ENCODE measurements around the gene ERICH2.
A peak's percentile ranks its signal among the peaks of the same experiment; 100 is the strongest.

Gene ERICH2

GRCh38 chr2:170762760-170763159 lies 7.4 kb upstream of the ERICH2 start:
- 88% methylated on average over 7 of the region's 7 CpGs for WGBS (ENCODE audit: insufficient coverage)
- CTCF ChIA-PET, result interaction anchor here (1.0 to 1.2 kb wide), 2 partner anchors 50 to 439 kb away, joined by 3 to 5 read pairs; no protein-coding TSS in a partner anchor
- Histone ChIP-seq H3K4me3 (ENCODE audit: control insufficient read depth in 1 of 7, extremely low read depth in 1 of 7, insufficient read depth in 4 of 7, low read depth in 2 of 7, low read length in 6 of 7) (no peak overlapping the region), H3K9me3 (ENCODE audit: control extremely low read depth in 1 of 5, control insufficient read depth in 4 of 5, insufficient read depth in 2 of 5, low read depth in 1 of 5, low read length in 4 of 5) (no peaks in the 10 kb centered on the region), H3K27ac (ENCODE audit: insufficient read depth in 1 of 2, low read depth in 1 of 2, low read length in 2 of 2, poor library complexity in 1 of 2, severe bottlenecking in 2 of 2) (no peak overlapping the region), H3K4me1 (ENCODE audit: control extremely low read depth in 1 of 4, control insufficient read depth in 4 of 4, insufficient read depth in 4 of 4, low read length in 3 of 4) (no peaks in the 10 kb centered on the region), H3K27me3 (replicated peaks in 2 of 5; ENCODE audit: control insufficient read depth in 4 of 5, insufficient read depth in 5 of 5, low read length in 4 of 5) (peaks cover 0 to 4% (median 0%) of the 10 kb centered on the region in 5 experiments), H3K36me3 (ENCODE audit: control insufficient read depth in 4 of 4, insufficient read depth in 4 of 4, low read length in 3 of 4) (no peaks in the 10 kb centered on the region)
- POLR2A ChIA-PET, result no interaction called here
- DNase-seq, result no peak

- Histone ChIP-seq H3K27ac (ENCODE audit: insufficient read depth in 1 of 2, low read depth in 1 of 2, low read length in 2 of 2, poor library complexity in 1 of 2, severe bottlenecking in 2 of 2) (no peak overlapping the region), H3K9me3 (ENCODE audit: control extremely low read depth in 1 of 5, control insufficient read depth in 4 of 5, insufficient read depth in 2 of 5, low read depth in 1 of 5, low read length in 4 of 5) (no peaks in the 10 kb centered on the region), H3K4me3 (ENCODE audit: control insufficient read depth in 1 of 7, extremely low read depth in 1 of 7, insufficient read depth in 4 of 7, low read depth in 2 of 7, low read length in 6 of 7) (no peak overlapping the region), H3K36me3 (ENCODE audit: control insufficient read depth in 4 of 4, insufficient read depth in 4 of 4, low read length in 3 of 4) (no peaks in the 10 kb centered on the region), H3K4me1 (ENCODE audit: control extremely low read depth in 1 of 4, control insufficient read depth in 4 of 4, insufficient read depth in 4 of 4, low read length in 3 of 4) (no peaks in the 10 kb centered on the region), H3K27me3 (replicated peaks in 2 of 5; ENCODE audit: control insufficient read depth in 4 of 5, insufficient read depth in 5 of 5, low read length in 4 of 5) (peaks cover 0 to 7% (median 0%) of the 10 kb centered on the region in 5 experiments)
- DNase-seq, result no peak
- ChIA-PET POLR2A (no interaction called here), CTCF (interaction anchor here (1.0 to 1.2 kb wide), 2 partner anchors 49 to 440 kb away, joined by 3 to 5 read pairs; no protein-coding TSS in a partner anchor)
- WGBS (ENCODE audit: insufficient coverage), result 100% methylated on average over 4 of the region's 4 CpGs
Observed at GRCh38 chr2:170763232-170763631, 6.9 kb upstream of the ERICH2 start.

GRCh38 chr2:170764880-170765261 lies 5.3 kb upstream of the ERICH2 start:
- CTCF ChIA-PET, result interaction anchor here (1.6 kb wide), 1 partner anchor 51 kb away, joined by 4 read pairs; no protein-coding TSS in a partner anchor
- POLR2A ChIA-PET, result no interaction called here
- 75% methylated on average over 2 of the region's 2 CpGs for WGBS (ENCODE audit: insufficient coverage)
- H3K9me3 ChIP-seq (ENCODE audit: control extremely low read depth in 1 of 5, control insufficient read depth in 4 of 5, insufficient read depth in 2 of 5, low read depth in 1 of 5, low read length in 4 of 5), result no peaks in the 10 kb centered on the region
- no peak overlapping the region for H3K4me3 ChIP-seq (ENCODE audit: control insufficient read depth in 1 of 7, extremely low read depth in 1 of 7, insufficient read depth in 4 of 7, low read depth in 2 of 7, low read length in 6 of 7)
- H3K27me3 ChIP-seq (replicated peaks in 2 of 5; ENCODE audit: control insufficient read depth in 4 of 5, insufficient read depth in 5 of 5, low read length in 4 of 5), result peaks cover 0 to 17% (median 0%) of the 10 kb centered on the region in 5 experiments
- no peaks in the 10 kb centered on the region for H3K36me3 ChIP-seq (ENCODE audit: control insufficient read depth in 4 of 4, insufficient read depth in 4 of 4, low read length in 3 of 4)
- no peak for DNase-seq
- peak overlapping the region in 1 of 2 experiments; percentile 30 for H3K27ac ChIP-seq (ENCODE audit: insufficient read depth in 1 of 2, low read depth in 1 of 2, low read length in 2 of 2, poor library complexity in 1 of 2, severe bottlenecking in 2 of 2)
- H3K4me1 ChIP-seq (ENCODE audit: control extremely low read depth in 1 of 4, control insufficient read depth in 4 of 4, insufficient read depth in 4 of 4, low read length in 3 of 4), result peaks cover 0 to 1% (median 0%) of the 10 kb centered on the region in 4 experiments

- Histone ChIP-seq H3K9me3 (ENCODE audit: control extremely low read depth in 1 of 5, control insufficient read depth in 4 of 5, insufficient read depth in 2 of 5, low read depth in 1 of 5, low read length in 4 of 5) (no peaks in the 10 kb centered on the region), H3K4me3 (ENCODE audit: control insufficient read depth in 1 of 7, extremely low read depth in 1 of 7, insufficient read depth in 4 of 7, low read depth in 2 of 7, low read length in 6 of 7) (no peak overlapping the region), H3K4me1 (ENCODE audit: control extremely low read depth in 1 of 4, control insufficient read depth in 4 of 4, insufficient read depth in 4 of 4, low read length in 3 of 4) (peaks cover 0 to 14% (median 11%) of the 10 kb centered on the region in 4 experiments), H3K36me3 (ENCODE audit: control insufficient read depth in 4 of 4, insufficient read depth in 4 of 4, low read length in 3 of 4) (no peaks in the 10 kb centered on the region), H3K27ac (ENCODE audit: insufficient read depth in 1 of 2, low read depth in 1 of 2, low read length in 2 of 2, poor library complexity in 1 of 2, severe bottlenecking in 2 of 2) (no peak overlapping the region), H3K27me3 (replicated peaks in 2 of 5; ENCODE audit: control insufficient read depth in 4 of 5, insufficient read depth in 5 of 5, low read length in 4 of 5) (peaks cover 0 to 32% (median 4%) of the 10 kb centered on the region in 5 experiments)
- CTCF ChIA-PET, result no interaction called here
- POLR2A ChIA-PET, result interaction anchor here (0.6 kb wide), 1 partner anchor 168 kb away, joined by 3 read pairs; no protein-coding TSS in a partner anchor
- no peak for DNase-seq
- WGBS (ENCODE audit: insufficient coverage), result no CpG with 5 or more reads among the region's 4 CpGs
Observed at GRCh38 chr2:170766693-170767092, 3.5 kb upstream of the ERICH2 start.

GRCh38 chr2:170770606-170771420 lies 635 bp downstream of the ERICH2 start:
- Histone ChIP-seq H3K4me3 (ENCODE audit: control insufficient read depth in 1 of 7, extremely low read depth in 1 of 7, insufficient read depth in 4 of 7, low read depth in 2 of 7, low read length in 6 of 7) (peak overlapping the region; percentile 39 to 89 (median 70)), H3K27ac (ENCODE audit: insufficient read depth in 1 of 2, low read depth in 1 of 2, low read length in 2 of 2, poor library complexity in 1 of 2, severe bottlenecking in 2 of 2) (peak overlapping the region in 1 of 2 experiments; percentile 71), H3K27me3 (replicated peaks in 2 of 5; ENCODE audit: control insufficient read depth in 4 of 5, insufficient read depth in 5 of 5, low read length in 4 of 5) (peaks cover 0 to 62% (median 12%) of the 10 kb centered on the region in 5 experiments), H3K36me3 (ENCODE audit: control insufficient read depth in 4 of 4, insufficient read depth in 4 of 4, low read length in 3 of 4) (no peaks in the 10 kb centered on the region), H3K9me3 (ENCODE audit: control extremely low read depth in 1 of 5, control insufficient read depth in 4 of 5, insufficient read depth in 2 of 5, low read depth in 1 of 5, low read length in 4 of 5) (no peaks in the 10 kb centered on the region), H3K4me1 (ENCODE audit: control extremely low read depth in 1 of 4, control insufficient read depth in 4 of 4, insufficient read depth in 4 of 4, low read length in 3 of 4) (peaks cover 0 to 14% (median 11%) of the 10 kb centered on the region in 4 experiments)
- POLR2A ChIA-PET, result interaction anchor here (1.4 kb wide), 1 partner anchor 8 kb away, joined by 4 read pairs; no protein-coding TSS in a partner anchor
- CTCF ChIA-PET, result interaction anchor here (0.9 to 1.5 kb wide), 2 partner anchors 97 to 368 kb away, joined by 3 to 4 read pairs; no protein-coding TSS in a partner anchor
- DNase-seq, result peak; percentile 46 to 80 (median 78)
- 0% methylated on average over 44 of the region's 82 CpGs for WGBS (ENCODE audit: insufficient coverage)

GRCh38 chr2:170771421-170771937 lies 1.3 kb downstream of the ERICH2 start:
- WGBS (ENCODE audit: insufficient coverage), result 0% methylated on average over 3 of the region's 15 CpGs
- CTCF ChIA-PET, result no interaction called here
- no peak for DNase-seq
- Histone ChIP-seq H3K9me3 (ENCODE audit: control extremely low read depth in 1 of 5, control insufficient read depth in 4 of 5, insufficient read depth in 2 of 5, low read depth in 1 of 5, low read length in 4 of 5) (no peaks in the 10 kb centered on the region), H3K4me1 (ENCODE audit: control extremely low read depth in 1 of 4, control insufficient read depth in 4 of 4, insufficient read depth in 4 of 4, low read length in 3 of 4) (peaks cover 0 to 14% (median 11%) of the 10 kb centered on the region in 4 experiments), H3K36me3 (ENCODE audit: control insufficient read depth in 4 of 4, insufficient read depth in 4 of 4, low read length in 3 of 4) (no peaks in the 10 kb centered on the region), H3K4me3 (ENCODE audit: control insufficient read depth in 1 of 7, extremely low read depth in 1 of 7, insufficient read depth in 4 of 7, low read depth in 2 of 7, low read length in 6 of 7) (peak overlapping the region in 6 of 7 experiments; percentile 40 to 73 (median 60)), H3K27me3 (replicated peaks in 2 of 5; ENCODE audit: control insufficient read depth in 4 of 5, insufficient read depth in 5 of 5, low read length in 4 of 5) (peaks cover 0 to 64% (median 12%) of the 10 kb centered on the region in 5 experiments), H3K27ac (ENCODE audit: insufficient read depth in 1 of 2, low read depth in 1 of 2, low read length in 2 of 2, poor library complexity in 1 of 2, severe bottlenecking in 2 of 2) (no peak overlapping the region)
- POLR2A ChIA-PET, result interaction anchor here (1.4 kb wide), 1 partner anchor 8 kb away, joined by 4 read pairs; no protein-coding TSS in a partner anchor

- peaks cover 0 to 14% (median 11%) of the 10 kb centered on the region in 4 experiments for H3K4me1 ChIP-seq (ENCODE audit: control extremely low read depth in 1 of 4, control insufficient read depth in 4 of 4, insufficient read depth in 4 of 4, low read length in 3 of 4)
- ChIA-PET CTCF (interaction anchor here (0.6 kb wide), 1 partner anchor 101 kb away, joined by 4 read pairs; no protein-coding TSS in a partner anchor), POLR2A (no interaction called here)
- no peaks in the 10 kb centered on the region for H3K9me3 ChIP-seq (ENCODE audit: control extremely low read depth in 1 of 5, control insufficient read depth in 4 of 5, insufficient read depth in 2 of 5, low read depth in 1 of 5, low read length in 4 of 5)
- H3K27ac ChIP-seq (ENCODE audit: insufficient read depth in 1 of 2, low read depth in 1 of 2, low read length in 2 of 2, poor library complexity in 1 of 2, severe bottlenecking in 2 of 2), result no peak overlapping the region
- no peaks in the 10 kb centered on the region for H3K36me3 ChIP-seq (ENCODE audit: control insufficient read depth in 4 of 4, insufficient read depth in 4 of 4, low read length in 3 of 4)
- no peak for DNase-seq
- no peak overlapping the region for H3K4me3 ChIP-seq (ENCODE audit: control insufficient read depth in 1 of 7, extremely low read depth in 1 of 7, insufficient read depth in 4 of 7, low read depth in 2 of 7, low read length in 6 of 7)
- peaks cover 0 to 62% (median 12%) of the 10 kb centered on the region in 5 experiments for H3K27me3 ChIP-seq (replicated peaks in 2 of 5; ENCODE audit: control insufficient read depth in 4 of 5, insufficient read depth in 5 of 5, low read length in 4 of 5)
Observed at GRCh38 chr2:170772295-170772694, 2.1 kb downstream of the ERICH2 start.

Data from common myeloid progenitor, CD34-positive (primary cell).